ENCODE results near the gene PRKG2.
A peak's percentile ranks its signal among the peaks of the same experiment; 100 is the strongest.
"Not testable (repeated sequence)": the region's sequence is repeated elsewhere in the genome, so short reads cannot be mapped to it uniquely, and the experiment has no call there.

Gene PRKG2

DNA sequence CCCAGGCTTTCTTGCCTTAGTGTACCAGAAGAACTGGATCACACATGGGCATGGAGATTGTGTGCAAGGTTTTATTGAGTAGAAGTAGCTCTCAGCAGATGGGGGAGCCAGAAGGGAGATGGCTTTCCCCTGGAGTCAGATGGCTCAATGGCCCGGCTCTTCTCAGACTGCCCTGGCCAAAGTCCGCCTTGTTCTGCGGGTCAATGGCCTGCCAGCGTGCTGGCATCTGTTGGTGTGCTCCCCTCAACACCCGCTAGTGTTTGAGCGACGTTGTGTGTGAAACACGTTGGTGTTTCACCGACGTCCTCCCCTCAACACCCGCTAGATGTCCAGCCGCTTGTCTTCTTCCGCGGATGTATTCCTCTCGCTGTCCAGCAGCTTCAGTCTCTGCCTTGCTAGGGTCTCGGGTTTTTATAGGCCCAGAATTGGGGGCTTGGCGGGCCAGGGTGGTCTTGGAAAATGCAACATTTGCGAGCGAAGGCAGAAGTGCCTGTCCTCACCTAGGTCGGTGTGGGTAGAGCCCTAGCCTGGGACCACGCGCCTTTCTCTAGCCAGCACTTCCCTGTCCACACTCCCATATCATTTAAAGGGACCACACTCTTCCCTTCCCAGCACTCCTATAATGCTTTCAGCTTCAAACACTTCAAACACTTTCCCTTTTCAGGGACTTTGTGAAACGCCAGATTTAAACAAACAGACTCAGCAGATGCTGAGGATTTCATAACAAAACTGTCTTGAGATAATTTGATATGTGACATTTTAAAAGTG, 21.1 kb upstream of the PRKG2 start:
- H3K27ac ChIP-seq (ENCODE audit: low read depth, low read length), result no peak overlapping the region
- H3K4me1 ChIP-seq (ENCODE audit: control insufficient read depth, insufficient read depth, low read length), result no peaks in the 10 kb centered on the region
- H3K9ac ChIP-seq (ENCODE audit: low read length), result no peak overlapping the region
- no peaks in the 10 kb centered on the region for H3K36me3 ChIP-seq (ENCODE audit: control insufficient read depth, insufficient read depth, low read length)
- H3K4me3 ChIP-seq (ENCODE audit: low read length), result no peak overlapping the region
- no peaks in the 10 kb centered on the region for H3K27me3 ChIP-seq (ENCODE audit: control insufficient read depth, insufficient read depth, low read length)

DNA sequence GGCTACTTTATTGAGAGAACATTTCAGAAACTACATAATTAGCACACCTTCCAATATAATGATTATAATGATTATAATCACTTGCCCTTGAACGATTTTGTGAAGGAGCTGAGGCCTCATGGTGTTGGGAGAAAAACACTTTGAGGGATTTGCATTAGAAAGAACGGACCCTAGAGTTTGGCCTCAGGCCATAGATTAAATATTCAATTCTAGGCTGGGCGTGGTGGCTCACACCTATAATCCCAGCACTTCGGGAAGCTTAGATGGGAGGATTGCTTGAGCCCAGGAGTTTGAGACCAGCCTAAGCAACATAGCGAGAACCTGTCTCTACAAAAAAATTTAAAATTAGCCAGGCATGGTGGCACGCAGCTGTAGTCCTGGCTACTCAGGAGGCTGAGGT, 12.9 kb upstream of the PRKG2 start:
- Histone ChIP-seq H3K27me3 (ENCODE audit: control insufficient read depth, insufficient read depth, low read length) (no peaks in the 10 kb centered on the region), H3K9ac (ENCODE audit: low read length) (no peak overlapping the region), H3K4me3 (ENCODE audit: low read length) (no peak overlapping the region), H3K36me3 (ENCODE audit: control insufficient read depth, insufficient read depth, low read length) (no peaks in the 10 kb centered on the region), H3K27ac (ENCODE audit: low read depth, low read length) (no peak overlapping the region), H3K4me1 (ENCODE audit: control insufficient read depth, insufficient read depth, low read length) (no peaks in the 10 kb centered on the region)

DNA sequence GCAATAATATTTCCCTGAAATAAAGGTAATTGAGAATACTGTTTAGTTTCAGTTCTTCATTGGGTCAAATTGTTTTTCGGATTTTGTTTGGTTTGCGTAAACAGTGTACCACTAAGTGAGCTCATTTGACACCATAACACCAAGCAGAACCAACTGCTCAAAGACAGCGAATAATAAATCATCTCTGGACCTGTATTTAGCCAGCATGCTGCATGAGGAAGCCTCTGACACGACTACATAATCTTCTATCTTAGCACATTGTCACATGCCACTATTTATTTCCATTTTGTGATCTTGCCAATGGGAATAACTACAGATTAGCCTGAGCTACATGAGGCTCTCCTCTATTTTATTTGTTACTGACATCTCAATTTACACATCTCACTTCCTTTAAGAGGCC, 12.1 kb upstream of the PRKG2 start:
- no peaks in the 10 kb centered on the region for H3K36me3 ChIP-seq (ENCODE audit: control insufficient read depth, insufficient read depth, low read length)
- H3K4me3 ChIP-seq (ENCODE audit: low read length), result no peak overlapping the region
- no peak overlapping the region for H3K27ac ChIP-seq (ENCODE audit: low read depth, low read length)
- H3K9ac ChIP-seq (ENCODE audit: low read length), result no peak overlapping the region
- no peaks in the 10 kb centered on the region for H3K4me1 ChIP-seq (ENCODE audit: control insufficient read depth, insufficient read depth, low read length)
- H3K27me3 ChIP-seq (ENCODE audit: control insufficient read depth, insufficient read depth, low read length), result no peaks in the 10 kb centered on the region

DNA sequence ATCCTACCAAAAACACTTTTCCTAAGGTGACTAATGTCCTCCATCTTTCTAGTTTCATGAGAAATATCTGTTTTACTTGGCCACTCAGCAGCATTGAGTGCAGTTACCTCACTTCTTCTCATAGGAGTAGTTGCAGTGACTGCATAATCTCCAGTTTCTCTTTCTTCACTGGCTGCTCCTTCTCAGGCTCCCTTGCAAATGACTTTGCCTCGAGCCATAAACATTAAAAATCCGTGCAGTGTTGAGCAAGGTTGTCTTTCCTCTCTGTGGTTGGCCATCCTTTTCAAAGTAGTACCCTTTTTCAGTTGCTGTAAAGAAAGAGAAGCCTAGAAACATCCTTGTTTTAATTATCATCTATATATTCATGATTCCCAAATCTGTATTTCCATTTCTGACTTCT, 10.2 kb upstream of the PRKG2 start:
- Histone ChIP-seq H3K4me3 (ENCODE audit: low read length) (no peak overlapping the region), H3K27ac (ENCODE audit: low read depth, low read length) (no peak overlapping the region), H3K4me1 (ENCODE audit: control insufficient read depth, insufficient read depth, low read length) (no peaks in the 10 kb centered on the region), H3K27me3 (ENCODE audit: control insufficient read depth, insufficient read depth, low read length) (no peaks in the 10 kb centered on the region), H3K9ac (ENCODE audit: low read length) (no peak overlapping the region), H3K36me3 (ENCODE audit: control insufficient read depth, insufficient read depth, low read length) (no peaks in the 10 kb centered on the region)

DNA sequence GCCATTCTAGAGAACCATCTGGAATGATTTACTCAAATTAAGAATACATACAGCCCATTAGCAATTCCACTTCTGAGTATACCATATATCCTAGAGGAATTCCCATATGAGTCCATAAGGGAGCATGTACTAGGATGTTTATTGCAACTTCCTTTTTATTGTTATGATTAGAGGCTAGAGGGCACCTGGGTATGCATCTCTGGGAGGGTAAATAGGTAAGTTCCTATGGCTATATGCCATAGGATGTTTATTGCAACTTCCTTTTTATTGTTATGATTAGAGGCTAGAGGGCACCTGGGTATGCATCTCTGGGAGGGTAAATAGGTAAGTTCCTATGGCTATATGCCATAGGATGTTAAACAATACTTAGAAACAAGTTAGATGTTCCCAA, 7.1 kb upstream of the PRKG2 start:
- not testable (repeated sequence) for H3K9ac ChIP-seq (ENCODE audit: low read length); H3K36me3 ChIP-seq (ENCODE audit: control insufficient read depth, insufficient read depth, low read length); H3K27ac ChIP-seq (ENCODE audit: low read depth, low read length); H3K4me1 ChIP-seq (ENCODE audit: control insufficient read depth, insufficient read depth, low read length); H3K27me3 ChIP-seq (ENCODE audit: control insufficient read depth, insufficient read depth, low read length); H3K4me3 ChIP-seq (ENCODE audit: low read length)

DNA sequence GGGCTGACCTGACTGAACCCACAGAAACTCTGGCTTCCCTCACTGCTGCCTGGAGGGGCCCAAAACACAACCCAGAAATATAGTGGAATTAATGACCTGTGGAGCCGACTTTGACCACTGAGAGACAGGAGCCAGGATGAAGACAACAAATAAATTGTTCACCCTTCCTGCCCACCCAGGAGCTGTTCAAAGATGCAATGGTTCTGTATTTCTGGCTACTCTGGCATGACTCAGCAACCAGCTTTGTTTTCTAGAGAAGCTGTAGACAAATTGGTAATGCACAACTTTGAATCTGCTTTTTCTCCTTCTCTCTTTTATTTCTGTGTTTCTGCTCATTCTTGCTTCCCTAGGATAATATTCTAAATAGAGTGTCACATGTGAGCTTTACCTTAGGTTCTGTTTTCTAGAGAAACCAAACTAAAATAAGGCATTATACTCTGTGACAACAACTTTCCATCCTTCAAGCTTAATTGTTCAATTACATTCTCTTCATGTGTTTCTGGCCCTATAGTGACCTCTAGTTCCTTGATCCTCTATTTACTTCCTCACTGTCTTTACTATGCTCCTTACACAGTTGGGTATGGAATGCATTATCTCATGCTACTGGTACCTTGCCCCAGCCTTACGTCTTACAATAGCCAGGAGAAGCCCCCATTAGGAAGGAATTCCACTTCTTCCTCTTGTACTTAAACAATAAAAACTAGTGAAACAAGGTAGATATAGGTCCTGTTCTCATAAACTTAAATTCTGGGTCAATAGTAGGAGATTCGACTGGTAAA, 6.5 kb upstream of the PRKG2 start:
- H3K27me3 ChIP-seq (ENCODE audit: control insufficient read depth, insufficient read depth, low read length), result no peaks in the 10 kb centered on the region
- H3K4me3 ChIP-seq (ENCODE audit: low read length), result no peak overlapping the region
- H3K9ac ChIP-seq (ENCODE audit: low read length), result no peak overlapping the region
- no peaks in the 10 kb centered on the region for H3K4me1 ChIP-seq (ENCODE audit: control insufficient read depth, insufficient read depth, low read length)
- no peak overlapping the region for H3K27ac ChIP-seq (ENCODE audit: low read depth, low read length)
- H3K36me3 ChIP-seq (ENCODE audit: control insufficient read depth, insufficient read depth, low read length), result no peaks in the 10 kb centered on the region

DNA sequence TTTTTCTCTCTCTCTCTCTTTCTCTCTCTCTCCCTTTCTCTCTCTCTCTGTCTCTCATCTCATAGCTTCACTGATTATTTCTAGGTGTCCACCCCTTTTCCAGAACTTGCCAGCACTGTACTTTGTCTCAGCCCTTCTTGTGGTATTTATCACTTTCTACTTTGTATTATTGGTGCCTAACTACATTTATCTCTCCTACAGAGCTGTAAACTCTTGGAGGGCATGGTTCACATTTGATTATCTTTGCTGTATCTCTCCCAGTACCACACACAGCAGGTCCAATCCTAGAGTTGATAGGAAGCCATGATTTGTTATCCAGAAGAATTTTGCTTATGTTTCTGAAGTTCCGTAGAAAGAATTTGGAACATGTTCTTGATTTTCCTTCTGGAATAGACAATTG, 5.2 kb upstream of the PRKG2 start:
- no peaks in the 10 kb centered on the region for H3K4me1 ChIP-seq (ENCODE audit: control insufficient read depth, insufficient read depth, low read length)
- no peak overlapping the region for H3K4me3 ChIP-seq (ENCODE audit: low read length)
- no peak overlapping the region for H3K9ac ChIP-seq (ENCODE audit: low read length)
- H3K36me3 ChIP-seq (ENCODE audit: control insufficient read depth, insufficient read depth, low read length), result no peaks in the 10 kb centered on the region
- no peaks in the 10 kb centered on the region for H3K27me3 ChIP-seq (ENCODE audit: control insufficient read depth, insufficient read depth, low read length)
- no peak overlapping the region for H3K27ac ChIP-seq (ENCODE audit: low read depth, low read length)

DNA sequence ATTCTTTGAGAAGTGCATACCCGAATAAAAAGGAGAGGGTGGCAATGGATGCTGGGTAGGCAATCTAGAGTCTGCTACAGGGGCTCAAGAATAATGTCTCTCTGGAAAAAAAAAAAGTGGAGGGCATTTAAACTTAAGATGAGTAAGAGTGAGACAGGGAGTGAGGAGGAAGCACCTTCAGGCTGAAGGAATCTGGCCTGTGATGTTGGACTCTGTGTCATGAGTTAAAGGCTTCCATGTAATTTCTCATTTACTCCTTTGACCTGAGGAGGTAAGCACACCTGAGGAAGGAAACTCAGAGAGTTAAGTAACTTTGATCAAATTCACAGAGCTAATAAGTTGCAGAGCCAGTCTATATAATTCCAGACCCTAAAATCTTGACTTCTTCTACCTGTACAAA, 3.2 kb upstream of the PRKG2 start:
- no peak overlapping the region for H3K27ac ChIP-seq (ENCODE audit: low read depth, low read length)
- H3K9ac ChIP-seq (ENCODE audit: low read length), result no peak overlapping the region
- H3K27me3 ChIP-seq (ENCODE audit: control insufficient read depth, insufficient read depth, low read length), result no peaks in the 10 kb centered on the region
- no peak overlapping the region for H3K4me3 ChIP-seq (ENCODE audit: low read length)
- H3K36me3 ChIP-seq (ENCODE audit: control insufficient read depth, insufficient read depth, low read length), result no peaks in the 10 kb centered on the region
- no peaks in the 10 kb centered on the region for H3K4me1 ChIP-seq (ENCODE audit: control insufficient read depth, insufficient read depth, low read length)

DNA sequence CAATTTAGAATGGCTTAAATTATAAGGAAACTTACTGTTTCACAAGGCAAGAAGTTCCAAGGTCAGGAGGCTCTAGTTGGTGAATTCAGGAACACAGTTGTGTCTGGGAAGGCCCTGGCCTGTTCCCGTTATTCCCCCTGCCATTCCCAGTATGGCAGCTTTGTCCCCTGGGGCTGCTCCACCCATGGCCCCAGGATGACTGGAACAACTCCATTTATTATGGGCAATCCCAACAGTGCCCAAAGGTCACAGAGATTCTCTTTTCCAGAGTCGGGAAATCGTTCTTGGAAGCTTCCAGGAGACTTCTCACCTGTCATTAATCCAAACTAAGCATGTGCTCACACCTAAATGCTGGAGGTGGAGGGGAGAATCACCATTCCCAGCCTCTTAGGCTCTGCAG, 2.8 kb upstream of the PRKG2 start:
- Histone ChIP-seq H3K4me1 (ENCODE audit: control insufficient read depth, insufficient read depth, low read length) (no peaks in the 10 kb centered on the region), H3K36me3 (ENCODE audit: control insufficient read depth, insufficient read depth, low read length) (no peaks in the 10 kb centered on the region), H3K9ac (ENCODE audit: low read length) (no peak overlapping the region), H3K27ac (ENCODE audit: low read depth, low read length) (no peak overlapping the region), H3K4me3 (ENCODE audit: low read length) (no peak overlapping the region), H3K27me3 (ENCODE audit: control insufficient read depth, insufficient read depth, low read length) (no peaks in the 10 kb centered on the region)

DNA sequence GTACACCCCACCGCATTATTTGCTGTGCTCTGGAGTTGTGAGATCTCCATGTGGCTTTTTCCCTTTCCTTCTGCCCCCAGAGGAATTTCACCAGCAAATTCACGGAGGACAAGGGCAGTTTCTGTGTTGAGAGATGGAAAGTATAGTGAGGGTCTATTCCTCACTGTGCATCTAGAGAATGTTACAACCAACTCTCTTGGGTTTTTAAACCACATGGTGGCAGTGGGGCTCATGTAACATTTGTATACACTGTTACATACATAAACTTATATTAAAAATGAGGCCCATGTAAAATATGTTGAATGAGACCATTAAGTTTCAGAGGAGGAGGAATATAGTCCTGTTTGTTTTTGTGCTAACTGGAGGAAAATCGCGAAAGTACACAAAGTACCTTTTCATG, 909 bp upstream of the PRKG2 start:
- no peak overlapping the region for H3K27ac ChIP-seq (ENCODE audit: low read depth, low read length)
- peak overlapping the region; percentile 65 for H3K4me3 ChIP-seq (ENCODE audit: low read length)
- no peaks in the 10 kb centered on the region for H3K36me3 ChIP-seq (ENCODE audit: control insufficient read depth, insufficient read depth, low read length)
- H3K9ac ChIP-seq (ENCODE audit: low read length), result no peak overlapping the region
- no peaks in the 10 kb centered on the region for H3K4me1 ChIP-seq (ENCODE audit: control insufficient read depth, insufficient read depth, low read length)
- H3K27me3 ChIP-seq (ENCODE audit: control insufficient read depth, insufficient read depth, low read length), result no peaks in the 10 kb centered on the region

DNA sequence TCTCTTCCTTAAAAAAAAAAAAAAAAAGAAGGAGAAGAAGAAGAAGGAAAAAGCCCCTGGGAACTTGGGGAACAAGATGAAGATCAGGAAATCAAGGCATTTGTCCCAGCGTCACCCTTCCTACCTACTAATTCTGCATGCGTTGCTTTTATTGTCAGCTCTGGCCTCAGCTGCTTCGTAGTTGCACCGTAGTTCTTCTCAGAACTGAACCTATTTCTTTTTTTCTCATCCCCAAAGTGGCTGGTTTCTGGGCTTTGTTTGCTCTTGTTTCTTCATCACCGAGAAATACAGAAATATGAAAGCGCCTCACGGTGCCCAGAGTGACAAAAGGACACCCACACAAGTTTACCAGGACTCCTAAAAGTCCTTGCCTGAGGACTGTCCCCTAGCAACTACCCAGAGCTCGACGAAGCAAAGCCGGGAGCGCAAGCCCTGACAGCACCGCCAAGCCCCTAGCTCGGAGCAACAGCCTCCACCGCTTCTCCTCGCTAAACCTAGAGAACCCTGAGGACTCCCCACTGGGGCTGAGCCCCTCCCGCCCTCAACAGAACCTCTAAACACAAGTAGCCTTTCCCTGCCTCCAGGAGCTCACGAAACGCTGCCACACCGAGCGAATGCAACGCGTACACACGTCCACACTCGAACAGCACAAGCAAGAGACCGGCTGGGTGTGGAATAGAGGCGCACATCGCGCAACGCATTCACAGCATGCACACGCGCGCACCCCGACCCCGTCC, 710 bp downstream of the PRKG2 start:
- no peak overlapping the region for H3K9ac ChIP-seq (ENCODE audit: low read length)

DNA sequence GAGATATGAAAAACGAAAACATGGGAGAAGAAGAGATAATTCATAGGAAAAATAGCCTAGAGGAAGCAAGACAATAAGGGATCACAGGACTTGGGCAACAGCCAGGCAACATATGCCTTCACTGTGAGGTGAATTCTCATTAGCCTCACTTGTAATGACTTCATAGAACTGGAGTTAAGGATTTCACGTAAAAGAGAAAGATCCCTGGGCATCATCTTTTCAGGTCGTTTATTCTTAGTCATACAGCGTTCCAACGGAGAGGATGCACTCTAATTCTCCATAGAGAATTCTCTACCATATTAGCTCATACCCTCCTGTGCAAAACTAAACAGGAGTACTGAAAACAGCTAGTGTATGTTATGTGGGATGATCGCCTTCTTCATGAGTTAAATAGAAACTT, 1.4 kb downstream of the PRKG2 start:
- H3K4me3 ChIP-seq (ENCODE audit: low read length), result no peak overlapping the region
- no peak overlapping the region for H3K9ac ChIP-seq (ENCODE audit: low read length)
- no peak overlapping the region for H3K27ac ChIP-seq (ENCODE audit: low read depth, low read length)
- no peaks in the 10 kb centered on the region for H3K4me1 ChIP-seq (ENCODE audit: control insufficient read depth, insufficient read depth, low read length)
- no peaks in the 10 kb centered on the region for H3K36me3 ChIP-seq (ENCODE audit: control insufficient read depth, insufficient read depth, low read length)
- H3K27me3 ChIP-seq (ENCODE audit: control insufficient read depth, insufficient read depth, low read length), result no peaks in the 10 kb centered on the region

More for the DNA sequence above, 710 bp downstream of the PRKG2 start:
- Histone ChIP-seq H3K4me1 (ENCODE audit: control insufficient read depth, insufficient read depth, low read length) (no peaks in the 10 kb centered on the region), H3K27ac (ENCODE audit: low read depth, low read length) (no peak overlapping the region), H3K27me3 (ENCODE audit: control insufficient read depth, insufficient read depth, low read length) (no peaks in the 10 kb centered on the region), H3K4me3 (ENCODE audit: low read length) (peak overlapping the region; percentile 65), H3K36me3 (ENCODE audit: control insufficient read depth, insufficient read depth, low read length) (no peaks in the 10 kb centered on the region)

Data from rectal smooth muscle tissue (tissue), 1 donor.